Measurements from ENCODE around the gene GDPD4.

Gene GDPD4

DNA sequence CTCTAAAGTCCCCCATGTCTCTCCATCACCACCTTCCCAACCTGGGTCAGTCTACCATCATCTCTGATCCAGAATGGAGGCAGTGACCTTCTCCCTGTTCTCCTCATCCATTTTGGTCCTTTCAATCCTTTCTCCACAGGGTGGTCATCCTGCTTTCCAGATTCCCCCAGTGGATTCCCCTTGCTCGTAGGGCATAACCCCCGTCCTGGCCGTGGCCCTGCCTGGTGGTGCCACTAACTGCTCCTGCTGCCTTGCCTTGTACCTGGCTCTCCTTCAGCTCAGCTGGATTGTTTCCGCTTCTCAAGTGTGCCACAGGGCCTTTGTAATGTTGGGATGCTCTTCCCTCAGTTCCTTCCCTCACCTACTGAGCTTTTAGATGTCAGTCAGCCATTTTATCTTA is 91.8 kb downstream of the GDPD4 start:
- Histone ChIP-seq H4K20me1 (ENCODE audit: insufficient read depth, low read length) (no peaks in the 10 kb centered on the region), H3K9ac (ENCODE audit: low read length) (no peak overlapping the region), H3K4me1 (ENCODE audit: low read length) (no peaks in the 10 kb centered on the region), H3K4me3 (ENCODE audit: low read length) (no peak overlapping the region), H3K27ac (ENCODE audit: low read length) (no peak overlapping the region), H3K27me3 (replicated peaks; ENCODE audit: insufficient read depth, low read length) (no peaks in the 10 kb centered on the region), H3K36me3 (replicated peaks; ENCODE audit: insufficient read depth, low read length) (no peaks in the 10 kb centered on the region), H3K79me2 (ENCODE audit: low read length) (no peaks in the 10 kb centered on the region), H3K4me2 (ENCODE audit: low read depth, low read length) (no peak overlapping the region), H3F3A (ENCODE audit: insufficient read depth, low read length) (no peaks in the 10 kb centered on the region), H2AFZ (ENCODE audit: low read length) (no peak overlapping the region), H3K9me3 (replicated peaks; ENCODE audit: insufficient read depth, low read length) (no peaks in the 10 kb centered on the region), H3K9me2 (replicated peaks; ENCODE audit: insufficient read depth, low read length) (no peaks in the 10 kb centered on the region)
- TF ChIP-seq EZH2 (optimal IDR thresholded peaks at IDR 0.05; ENCODE audit: low read depth, low read length) (no peak), EZH2phosphoT487 (IDR thresholded peaks at IDR 0.05; ENCODE audit: low read length) (no peak)
- TF ChIP-seq, protein P1, sequence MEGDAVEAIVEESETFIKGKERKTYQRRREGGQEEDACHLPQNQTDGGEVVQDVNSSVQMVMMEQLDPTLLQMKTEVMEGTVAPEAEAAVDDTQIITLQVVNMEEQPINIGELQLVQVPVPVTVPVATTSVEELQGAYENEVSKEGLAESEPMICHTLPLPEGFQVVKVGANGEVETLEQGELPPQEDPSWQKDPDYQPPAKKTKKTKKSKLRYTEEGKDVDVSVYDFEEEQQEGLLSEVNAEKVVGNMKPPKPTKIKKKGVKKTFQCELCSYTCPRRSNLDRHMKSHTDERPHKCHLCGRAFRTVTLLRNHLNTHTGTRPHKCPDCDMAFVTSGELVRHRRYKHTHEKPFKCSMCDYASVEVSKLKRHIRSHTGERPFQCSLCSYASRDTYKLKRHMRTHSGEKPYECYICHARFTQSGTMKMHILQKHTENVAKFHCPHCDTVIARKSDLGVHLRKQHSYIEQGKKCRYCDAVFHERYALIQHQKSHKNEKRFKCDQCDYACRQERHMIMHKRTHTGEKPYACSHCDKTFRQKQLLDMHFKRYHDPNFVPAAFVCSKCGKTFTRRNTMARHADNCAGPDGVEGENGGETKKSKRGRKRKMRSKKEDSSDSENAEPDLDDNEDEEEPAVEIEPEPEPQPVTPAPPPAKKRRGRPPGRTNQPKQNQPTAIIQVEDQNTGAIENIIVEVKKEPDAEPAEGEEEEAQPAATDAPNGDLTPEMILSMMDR (IDR thresholded peaks at IDR 0.05; ENCODE audit: low read length): no peak
- DNase-seq: peak; percentile 2

DNA sequence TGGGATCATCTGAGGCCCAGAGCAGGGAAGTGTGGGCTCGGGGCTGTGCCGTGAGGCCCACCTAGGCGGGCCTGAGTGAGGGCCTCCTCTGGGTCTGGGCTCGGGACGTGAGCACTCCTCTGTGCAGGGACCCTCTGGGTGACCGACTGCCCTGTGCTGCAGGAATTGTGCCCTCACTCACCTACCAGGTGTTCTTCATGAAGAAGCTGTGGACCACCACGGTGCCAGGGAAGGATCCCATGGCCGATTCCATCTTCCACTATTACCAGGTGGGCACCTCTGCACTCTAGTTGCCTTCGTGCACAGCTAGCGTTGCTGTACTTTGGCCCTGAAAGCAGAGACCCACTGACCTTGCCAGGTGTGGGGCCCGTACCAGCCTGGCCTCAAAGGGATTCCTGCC is 93.0 kb downstream of the GDPD4 start:
- TF ChIP-seq, protein P1 (IDR thresholded peaks at IDR 0.05; ENCODE audit: low read length): no peak
- no peak for TF ChIP-seq EZH2phosphoT487 (IDR thresholded peaks at IDR 0.05; ENCODE audit: low read length)
- no peak for TF ChIP-seq EZH2 (optimal IDR thresholded peaks at IDR 0.05; ENCODE audit: low read depth, low read length)
- Histone ChIP-seq H3K4me3 (ENCODE audit: low read length) (no peak overlapping the region), H3K27me3 (replicated peaks; ENCODE audit: insufficient read depth, low read length) (no peaks in the 10 kb centered on the region), H2AFZ (ENCODE audit: low read length) (no peak overlapping the region), H3F3A (ENCODE audit: insufficient read depth, low read length) (no peaks in the 10 kb centered on the region), H3K4me2 (ENCODE audit: low read depth, low read length) (no peak overlapping the region), H3K4me1 (ENCODE audit: low read length) (no peaks in the 10 kb centered on the region), H3K9me3 (replicated peaks; ENCODE audit: insufficient read depth, low read length) (no peaks in the 10 kb centered on the region), H4K20me1 (ENCODE audit: insufficient read depth, low read length) (no peaks in the 10 kb centered on the region), H3K36me3 (replicated peaks; ENCODE audit: insufficient read depth, low read length) (no peaks in the 10 kb centered on the region), H3K79me2 (ENCODE audit: low read length) (no peaks in the 10 kb centered on the region), H3K9ac (ENCODE audit: low read length) (no peak overlapping the region), H3K27ac (ENCODE audit: low read length) (no peak overlapping the region), H3K9me2 (replicated peaks; ENCODE audit: insufficient read depth, low read length) (no peaks in the 10 kb centered on the region)
- no peak for DNase-seq

DNA sequence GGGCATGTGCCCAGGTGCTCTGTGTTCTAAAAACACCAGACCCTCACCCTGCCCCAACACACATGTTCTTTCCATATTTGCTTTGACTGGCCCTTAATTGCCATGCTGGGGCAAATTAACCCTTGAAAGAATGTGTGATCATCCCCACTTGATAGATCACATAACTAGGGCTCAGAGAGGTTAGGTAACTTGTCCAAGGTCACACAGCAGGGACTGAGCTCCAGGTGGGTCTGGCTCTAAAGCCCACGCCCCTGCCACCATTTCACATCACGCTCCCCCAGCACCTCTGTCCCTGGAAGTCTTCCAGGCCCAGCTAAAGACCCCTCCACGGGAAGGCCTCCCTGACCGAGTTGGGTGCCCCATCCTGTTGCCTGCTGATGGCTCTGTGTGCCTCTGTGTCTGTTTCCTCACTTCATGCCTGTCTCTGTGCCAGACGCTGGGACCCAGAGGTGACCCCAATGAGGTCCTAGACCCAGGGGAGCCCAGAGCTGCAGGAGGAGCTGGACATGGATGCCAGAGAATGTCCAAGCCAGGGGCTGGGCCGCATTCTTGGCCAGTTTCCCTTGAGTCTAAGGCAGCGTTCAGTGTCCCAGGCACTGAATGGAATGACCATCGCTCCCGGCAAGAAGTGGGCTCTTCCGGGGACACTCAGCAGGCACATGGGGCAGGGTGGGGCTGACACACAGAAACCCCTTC is 93.7 kb downstream of the GDPD4 start:
- no peak overlapping the region for H3K9ac ChIP-seq (ENCODE audit: low read length)
- H3K79me2 ChIP-seq (ENCODE audit: low read length): no peaks in the 10 kb centered on the region
- DNase-seq: no peak
- H4K20me1 ChIP-seq (ENCODE audit: insufficient read depth, low read length): no peaks in the 10 kb centered on the region
- H3K27ac ChIP-seq (ENCODE audit: low read length): no peak overlapping the region
- H3K27me3 ChIP-seq (replicated peaks; ENCODE audit: insufficient read depth, low read length): no peaks in the 10 kb centered on the region
- H3K36me3 ChIP-seq (replicated peaks; ENCODE audit: insufficient read depth, low read length): no peaks in the 10 kb centered on the region
- no peaks in the 10 kb centered on the region for H3F3A ChIP-seq (ENCODE audit: insufficient read depth, low read length)
- H2AFZ ChIP-seq (ENCODE audit: low read length): no peak overlapping the region
- H3K9me2 ChIP-seq (replicated peaks; ENCODE audit: insufficient read depth, low read length): no peaks in the 10 kb centered on the region
- H3K9me3 ChIP-seq (replicated peaks; ENCODE audit: insufficient read depth, low read length): no peaks in the 10 kb centered on the region
- H3K4me2 ChIP-seq (ENCODE audit: low read depth, low read length): no peak overlapping the region
- H3K4me1 ChIP-seq (ENCODE audit: low read length): no peaks in the 10 kb centered on the region
- H3K4me3 ChIP-seq (ENCODE audit: low read length): no peak overlapping the region
- TF ChIP-seq, protein P1 (IDR thresholded peaks at IDR 0.05; ENCODE audit: low read length): no peak
- no peak for TF ChIP-seq EZH2 (optimal IDR thresholded peaks at IDR 0.05; ENCODE audit: low read depth, low read length)

Measured in MM.1S (cell line).